Transverse colon (tissue), 4 donors: Measurements from ENCODE around the gene PDE4D.

Experiments used
- CTCF ChIP-seq, 5 experiments: fragments of 200-600 bp in 3 of 5; fragments of 450-650 bp in 2 of 5; sonication (generic) in 3 of 5; IDR thresholded peaks; 1 replicate in 2 of 5; 2 replicates in 3 of 5; pipeline ENCODE4 v1.5.1; 2016 to 2017; ENCODE audit warnings: antibody characterized with exemption in 5 of 5, inconsistent platforms in 3 of 5, mild to moderate bottlenecking in 2 of 5, moderate library complexity in 1 of 5
- EP300 ChIP-seq: sonication (generic); formaldehyde crosslinking; IDR thresholded peaks from one replicate; pipeline ENCODE4 v1.6.1; 2017; ENCODE audit warnings: antibody characterized with exemption, low read depth
- POLR2A ChIP-seq: fragments of 450-650 bp; IDR thresholded peaks from one replicate; pipeline ENCODE4 v1.6.1; 2016; ENCODE audit warnings: antibody characterized with exemption, mild to moderate bottlenecking, moderate library complexity
- POLR2AphosphoS5 ChIP-seq, 3 donors: sonication (generic); formaldehyde crosslinking; IDR thresholded peaks; one replicate each; pipeline ENCODE4 v1.6.1; 2016; ENCODE audit warnings: antibody characterized with exemption in 3 of 3

GRCh38 chr5:59412428-59412827 lies 481.1 kb downstream of the PDE4D start:
- TF ChIP-seq CTCF (IDR thresholded peaks at IDR 0.05), result no peak
- TF ChIP-seq EP300, result no peak
- TF ChIP-seq POLR2A, result no peak
- no peak for TF ChIP-seq POLR2AphosphoS5 (IDR thresholded peaks at IDR 0.05)
